ES-I3 (cell line): Measurements from ENCODE around the gene EBF4.
A peak's percentile ranks its signal among the peaks of the same experiment; 100 is the strongest.

Experiments used
- H3K36me3 ChIP-seq: 2 replicates; pipeline ENCODE4 v1.6.1; 2013; ENCODE audit warnings: mild to moderate bottlenecking, low read length, control low read depth, moderate library complexity; ENCODE audit not compliant: insufficient read depth
- H3K4me1 ChIP-seq: 2 replicates; pipeline ENCODE4 v1.6.1; 2013; ENCODE audit warnings: mild to moderate bottlenecking, control low read depth, low read length; ENCODE audit not compliant: insufficient read depth
- H3K9ac ChIP-seq: 2 replicates; pipeline ENCODE4 v1.6.1; 2013; ENCODE audit warnings: low read depth, mild to moderate bottlenecking, low read length, moderate library complexity
- H3K9me3 ChIP-seq: 2 replicates; pipeline ENCODE4 v1.6.1; 2013; ENCODE audit warnings: mild to moderate bottlenecking, low read length, moderate library complexity; ENCODE audit not compliant: control insufficient read depth, insufficient read depth

EBF4 gene, protein sequence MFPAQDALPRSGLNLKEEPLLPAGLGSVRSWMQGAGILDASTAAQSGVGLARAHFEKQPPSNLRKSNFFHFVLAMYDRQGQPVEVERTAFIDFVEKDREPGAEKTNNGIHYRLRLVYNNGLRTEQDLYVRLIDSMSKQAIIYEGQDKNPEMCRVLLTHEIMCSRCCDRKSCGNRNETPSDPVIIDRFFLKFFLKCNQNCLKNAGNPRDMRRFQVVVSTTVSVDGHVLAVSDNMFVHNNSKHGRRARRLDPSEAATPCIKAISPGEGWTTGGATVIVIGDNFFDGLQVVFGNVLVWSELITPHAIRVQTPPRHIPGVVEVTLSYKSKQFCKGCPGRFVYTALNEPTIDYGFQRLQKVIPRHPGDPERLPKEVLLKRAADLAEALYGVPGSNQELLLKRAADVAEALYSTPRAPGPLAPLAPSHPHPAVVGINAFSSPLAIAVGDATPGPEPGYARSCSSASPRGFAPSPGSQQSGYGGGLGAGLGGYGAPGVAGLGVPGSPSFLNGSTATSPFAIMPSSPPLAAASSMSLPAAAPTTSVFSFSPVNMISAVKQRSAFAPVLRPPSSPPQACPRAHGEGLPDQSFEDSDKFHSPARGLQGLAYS

GRCh38 chr20:2692036-2692885 is at the start of gene EBF4:
Gene EBF4 (plus strand): TSS chr20:2692780. CDS start chr20:2693646, 866 bp downstream.
- no peaks in the 10 kb centered on the region; the same call in 1 of the 2 replicates for H3K9me3 ChIP-seq
- H3K9ac ChIP-seq: peak within 1 kb of the TSS; percentile 52
- H3K36me3 ChIP-seq: no peaks in the 10 kb centered on the region
- peaks cover 13% of the 10 kb centered on the region for H3K4me1 ChIP-seq

DNA sequence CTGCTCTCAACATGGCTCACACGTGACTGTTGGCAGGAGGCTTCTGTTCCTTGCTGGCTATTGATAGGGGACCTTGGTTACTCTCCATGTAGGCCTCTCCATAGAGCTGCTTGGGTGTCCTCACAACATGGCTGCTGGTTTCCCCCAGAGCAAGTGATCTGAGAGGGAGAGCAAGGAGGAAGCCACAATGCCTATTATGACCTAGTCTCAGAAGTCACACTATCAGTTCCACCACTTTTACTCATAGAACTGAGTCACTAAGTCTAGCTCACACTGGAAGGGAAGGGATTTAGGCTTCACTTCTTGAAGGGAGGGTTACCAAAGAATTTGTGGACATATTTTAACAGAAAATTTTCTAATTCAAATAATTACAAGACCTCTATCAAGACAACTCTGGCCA is 48.9 kb upstream of the EBF4 start:
- Histone ChIP-seq H3K9ac (no peak overlapping the region), H3K9me3 (no peaks in the 10 kb centered on the region), H3K4me1 (no peaks in the 10 kb centered on the region), H3K36me3 (no peaks in the 10 kb centered on the region)

DNA sequence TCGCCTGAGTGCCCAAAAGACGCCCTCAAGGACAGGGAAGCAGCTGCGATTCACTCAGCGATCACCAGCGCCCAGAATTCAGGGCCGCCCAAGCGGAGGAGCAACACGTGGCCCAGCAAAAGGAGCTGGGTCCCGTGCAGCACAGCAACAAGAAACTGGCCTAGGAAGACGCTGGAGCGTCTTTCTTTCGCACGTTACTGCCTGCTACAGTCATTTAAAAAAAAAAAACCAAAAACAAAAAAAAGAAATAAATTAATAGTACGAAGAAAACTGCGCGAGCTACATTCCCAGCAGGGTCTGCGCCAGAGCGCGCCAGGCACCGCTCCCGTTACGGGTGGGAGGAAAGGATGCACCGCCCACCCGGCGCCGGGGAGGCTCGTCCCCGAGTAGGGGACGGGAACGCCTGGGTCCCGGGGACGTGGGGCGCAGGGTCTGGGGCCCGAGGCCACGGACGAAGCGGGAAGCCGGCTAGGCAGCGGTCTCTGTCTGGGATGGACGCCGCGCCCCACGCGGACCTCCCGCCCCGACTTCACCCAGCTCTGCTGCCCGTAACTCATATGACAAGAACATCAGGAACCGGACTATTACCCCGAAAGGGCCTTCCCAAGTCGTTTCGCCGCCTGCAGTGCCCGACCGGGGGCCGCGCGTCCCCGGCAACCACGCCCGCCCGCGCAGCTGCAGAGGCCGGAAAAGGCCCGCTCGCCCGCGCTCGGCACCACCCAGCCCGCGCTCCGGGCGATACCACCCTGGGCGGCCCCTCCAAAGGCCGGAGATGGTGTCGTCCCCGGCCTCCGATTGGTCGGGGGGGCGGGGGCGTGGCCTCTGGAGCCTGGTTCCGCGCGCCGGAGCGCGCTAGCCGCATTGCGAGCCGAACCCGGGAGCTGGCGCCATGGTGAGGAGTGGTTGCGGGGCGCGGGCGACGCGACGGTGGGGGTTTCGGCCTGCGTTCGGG is 40.5 kb upstream of the EBF4 start, which contains the start of gene NOP56:
Gene NOP56, plus strand, starts transcription at position 861 of the 952 bp plus-strand sequence. Its CDS starts 29 bp downstream, at position 890.
- Histone ChIP-seq H3K4me1 (peaks cover 4% of the 10 kb centered on the region; the same call in 1 of the 2 replicates), H3K36me3 (peaks cover 34% of the 10 kb centered on the region), H3K9me3 (no peaks in the 10 kb centered on the region), H3K9ac (peak within 1 kb of the TSS; percentile 73)

- Histone ChIP-seq H3K36me3 (peaks cover 41% of the 10 kb centered on the region), H3K9ac (peak overlapping the region; percentile 73), H3K4me1 (peaks cover 4% of the 10 kb centered on the region; the same call in 1 of the 2 replicates), H3K9me3 (no peaks in the 10 kb centered on the region)
Measured at GRCh38 chr20:2652724-2653555, 39.6 kb upstream of the EBF4 start.

DNA sequence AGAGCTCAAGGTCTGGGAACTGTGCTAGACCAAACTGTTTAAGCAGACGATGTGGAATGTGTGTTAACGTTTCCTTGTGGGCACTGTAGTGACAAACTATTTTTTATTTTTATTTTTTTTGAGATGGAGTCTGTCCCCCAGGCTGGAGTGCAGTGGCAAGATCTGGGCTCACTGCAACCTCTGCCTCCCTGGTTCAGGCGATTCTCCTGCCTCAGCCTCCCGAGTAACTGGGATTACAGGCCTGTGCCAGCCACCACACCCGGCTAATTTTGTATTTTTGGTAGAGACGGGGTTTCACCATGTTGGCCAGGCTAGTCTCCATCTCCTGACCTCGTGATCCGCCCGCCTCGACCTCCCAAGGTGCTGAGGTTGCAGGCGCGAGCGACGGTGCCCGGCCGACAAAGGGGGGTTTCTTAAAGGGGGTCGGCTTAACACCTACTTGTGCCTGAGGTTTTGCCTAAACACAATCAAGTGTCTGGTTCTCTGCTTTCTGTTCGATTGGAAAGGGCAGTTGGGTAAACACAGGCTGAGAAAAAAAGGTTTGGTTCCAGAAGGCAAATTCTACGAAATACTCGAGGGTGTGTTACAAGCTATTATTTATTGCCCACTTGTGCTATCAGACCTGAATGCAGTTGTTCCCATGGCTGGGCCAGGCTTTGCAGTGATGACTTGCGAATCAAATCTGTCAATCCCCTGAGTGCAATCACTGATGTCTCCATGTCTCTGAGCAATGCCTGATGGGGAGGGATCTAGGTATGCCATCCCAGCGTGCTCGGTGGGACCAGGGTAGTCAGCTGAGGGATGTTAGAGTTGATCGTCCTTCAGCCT is 38.8 kb upstream of the EBF4 start:
- Histone ChIP-seq H3K36me3 (peaks cover 46% of the 10 kb centered on the region), H3K9me3 (no peaks in the 10 kb centered on the region), H3K9ac (peak overlapping the region; percentile 73), H3K4me1 (peaks cover 4% of the 10 kb centered on the region; the same call in 1 of the 2 replicates)

DNA sequence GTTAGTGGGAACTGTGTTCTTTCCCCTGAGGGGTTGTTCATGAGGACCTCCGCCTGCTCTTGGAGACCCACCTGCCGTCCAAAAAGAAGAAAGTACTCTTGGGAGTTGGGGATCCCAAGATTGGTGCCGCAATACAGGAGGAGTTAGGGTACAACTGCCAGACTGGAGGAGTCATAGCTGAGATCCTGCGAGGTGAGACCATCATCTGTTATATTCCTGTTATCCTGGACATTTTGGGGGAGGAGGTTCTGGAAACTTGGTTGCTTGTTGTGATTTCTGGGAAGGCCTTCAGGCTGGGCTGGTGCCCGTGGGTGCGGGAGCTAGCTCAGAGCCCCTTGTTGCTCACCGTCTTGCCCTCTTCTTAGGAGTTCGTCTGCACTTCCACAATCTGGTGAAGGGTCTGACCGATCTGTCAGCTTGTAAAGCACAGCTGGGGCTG is 38.2 kb upstream of the EBF4 start:
- Histone ChIP-seq H3K36me3 (peaks cover 46% of the 10 kb centered on the region), H3K9ac (peak overlapping the region; percentile 73; the same call in 1 of the 2 replicates), H3K9me3 (no peaks in the 10 kb centered on the region), H3K4me1 (peaks cover 4% of the 10 kb centered on the region; the same call in 1 of the 2 replicates)

- Histone ChIP-seq H3K4me1 (peaks cover 4% of the 10 kb centered on the region; the same call in 1 of the 2 replicates), H3K36me3 (peaks cover 46% of the 10 kb centered on the region), H3K9me3 (no peaks in the 10 kb centered on the region), H3K9ac (no peak overlapping the region)
Measured at GRCh38 chr20:2654831-2655230, 37.7 kb upstream of the EBF4 start.

DNA sequence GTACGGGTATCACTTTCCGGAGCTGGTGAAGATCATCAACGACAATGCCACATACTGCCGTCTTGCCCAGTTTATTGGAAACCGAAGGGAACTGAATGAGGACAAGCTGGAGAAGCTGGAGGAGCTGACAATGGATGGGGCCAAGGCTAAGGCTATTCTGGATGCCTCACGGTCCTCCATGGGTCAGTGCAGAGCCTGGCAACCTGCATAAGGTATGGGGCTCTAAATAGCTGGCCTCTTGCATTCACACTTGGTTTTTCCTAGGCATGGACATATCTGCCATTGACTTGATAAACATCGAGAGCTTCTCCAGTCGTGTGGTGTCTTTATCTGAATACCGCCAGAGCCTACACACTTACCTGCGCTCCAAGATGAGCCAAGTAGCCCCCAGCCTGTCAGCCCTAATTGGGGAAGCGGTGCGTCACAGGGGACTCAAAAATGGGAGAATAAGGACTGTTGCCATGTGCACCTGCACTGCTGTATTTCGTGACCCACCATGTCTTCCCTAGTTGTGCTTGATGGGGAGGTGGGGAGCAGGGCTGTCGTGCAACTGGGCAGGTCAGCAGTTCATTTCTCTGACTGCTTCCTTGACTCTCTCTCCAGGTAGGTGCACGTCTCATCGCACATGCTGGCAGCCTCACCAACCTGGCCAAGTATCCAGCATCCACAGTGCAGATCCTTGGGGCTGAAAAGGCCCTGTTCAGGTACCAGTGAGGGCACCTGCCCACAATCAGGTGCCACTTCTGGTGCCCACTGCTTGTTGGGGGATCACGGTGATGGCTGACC is 37.1 kb upstream of the EBF4 start:
- H3K9ac ChIP-seq: no peak overlapping the region
- H3K9me3 ChIP-seq: no peaks in the 10 kb centered on the region
- peaks cover 4% of the 10 kb centered on the region; the same call in 1 of the 2 replicates for H3K4me1 ChIP-seq
- H3K36me3 ChIP-seq: peaks cover 46% of the 10 kb centered on the region

GRCh38 chr20:2656471-2657117 is 36.0 kb upstream of the EBF4 start:
- H3K4me1 ChIP-seq: no peaks in the 10 kb centered on the region; the same call in 1 of the 2 replicates
- H3K36me3 ChIP-seq: peaks cover 48% of the 10 kb centered on the region
- no peaks in the 10 kb centered on the region for H3K9me3 ChIP-seq
- H3K9ac ChIP-seq: no peak overlapping the region

DNA sequence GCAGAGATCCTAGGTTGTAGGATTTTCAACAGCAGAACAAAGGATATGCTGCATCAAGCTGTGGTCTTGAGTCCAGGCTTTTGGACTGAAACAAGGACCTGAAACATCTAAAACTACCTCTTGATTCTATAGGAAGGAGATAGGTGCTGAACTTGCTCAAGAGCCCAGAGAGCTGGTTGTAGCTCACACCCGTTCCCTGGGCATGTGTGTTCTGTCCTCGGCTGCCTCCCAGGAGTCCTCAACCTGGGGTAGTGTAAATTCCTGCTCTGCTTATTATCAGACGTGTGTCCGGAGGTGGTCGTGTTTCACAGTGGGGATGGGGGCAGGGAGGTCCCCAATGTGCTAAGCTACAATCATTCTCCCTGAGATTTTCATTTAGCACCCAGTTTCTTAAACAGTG is 35.3 kb upstream of the EBF4 start:
- Histone ChIP-seq H3K9me3 (no peaks in the 10 kb centered on the region), H3K36me3 (peaks cover 54% of the 10 kb centered on the region), H3K9ac (no peak overlapping the region), H3K4me1 (no peaks in the 10 kb centered on the region; the same call in 1 of the 2 replicates)

GRCh38 chr20:2657674-2658073 is 34.9 kb upstream of the EBF4 start:
- Histone ChIP-seq H3K9me3 (no peaks in the 10 kb centered on the region), H3K36me3 (peaks cover 55% of the 10 kb centered on the region)

More at GRCh38 chr20:2657674-2658073, 34.9 kb upstream of the EBF4 start:
- H3K4me1 ChIP-seq: no peaks in the 10 kb centered on the region; the same call in 1 of the 2 replicates
- H3K9ac ChIP-seq: no peak overlapping the region
